ENCODE data around the gene C1orf159. TPM values are rescaled to one million over a fixed set of nuclear protein-coding genes. Genes with fewer than 3 reads are reported as not detected.

Gene C1orf159
- total RNA-seq, 1 donor from 2014 or later = 21.3 TPM

GRCh38 chr1:1043411-1043810 is 72.5 kb downstream of the C1orf159 start:
- Mint-ChIP-seq H3K27ac (no peak overlapping the region), H3K4me3 (ENCODE audit: low read depth) (no peak overlapping the region), H3K9me3 (ENCODE audit: low read depth) (no peaks in the 10 kb centered on the region), H3K4me1 (ENCODE audit: low read depth) (peaks cover 2% of the 10 kb centered on the region), H3K27me3 (peaks cover 14% of the 10 kb centered on the region), H3K36me3 (ENCODE audit: insufficient read depth) (peaks cover 17% of the 10 kb centered on the region)
- no peak for TF ChIP-seq CTCF (IDR thresholded peaks at IDR 0.05; ENCODE audit: unreplicated experiment)
- no peak for DNase-seq (ENCODE audit: low spot score, unreplicated experiment)

- DNase-seq (ENCODE audit: low spot score, unreplicated experiment) = no peak
- no peaks in the 10 kb centered on the region for H3K9me3 Mint-ChIP-seq (ENCODE audit: low read depth)
- H3K27ac Mint-ChIP-seq = peak overlapping the region; percentile 49
- H3K4me3 Mint-ChIP-seq (ENCODE audit: low read depth) = no peak overlapping the region
- peaks cover 17% of the 10 kb centered on the region for H3K27me3 Mint-ChIP-seq
- peaks cover 19% of the 10 kb centered on the region for H3K36me3 Mint-ChIP-seq (ENCODE audit: insufficient read depth)
- peaks cover 2% of the 10 kb centered on the region for H3K4me1 Mint-ChIP-seq (ENCODE audit: low read depth)
- TF ChIP-seq CTCF (IDR thresholded peaks at IDR 0.05; ENCODE audit: unreplicated experiment) = no peak
These were observed 73.1 kb downstream of the C1orf159 start for GRCh38 chr1:1042835-1043234.

- TF ChIP-seq CTCF (IDR thresholded peaks at IDR 0.05; ENCODE audit: unreplicated experiment) = no peak
- Mint-ChIP-seq H3K9me3 (ENCODE audit: low read depth) (no peaks in the 10 kb centered on the region), H3K4me3 (ENCODE audit: low read depth) (no peak overlapping the region), H3K36me3 (ENCODE audit: insufficient read depth) (peaks cover 15% of the 10 kb centered on the region), H3K27ac (no peak overlapping the region), H3K27me3 (peaks cover 20% of the 10 kb centered on the region), H3K4me1 (ENCODE audit: low read depth) (peaks cover 2% of the 10 kb centered on the region)
- no peak for DNase-seq (ENCODE audit: low spot score, unreplicated experiment)
These were observed 74.0 kb downstream of the C1orf159 start for GRCh38 chr1:1041873-1042272.

GRCh38 chr1:1041092-1041523 is 74.8 kb downstream of the C1orf159 start:
- H3K36me3 Mint-ChIP-seq (ENCODE audit: insufficient read depth) = peaks cover 16% of the 10 kb centered on the region
- DNase-seq (ENCODE audit: low spot score, unreplicated experiment) = no peak

More at GRCh38 chr1:1041092-1041523, 74.8 kb downstream of the C1orf159 start:
- Mint-ChIP-seq H3K27ac (no peak overlapping the region), H3K9me3 (ENCODE audit: low read depth) (no peaks in the 10 kb centered on the region), H3K4me1 (ENCODE audit: low read depth) (peaks cover 2% of the 10 kb centered on the region), H3K27me3 (peaks cover 20% of the 10 kb centered on the region), H3K4me3 (ENCODE audit: low read depth) (no peak overlapping the region)
- no peak for TF ChIP-seq CTCF (IDR thresholded peaks at IDR 0.05; ENCODE audit: unreplicated experiment)
